Fibroblast of mammary gland (primary cell): ENCODE results near the gene FBLN2.
A peak's percentile ranks its signal among the peaks of the same experiment; 100 is the strongest.

Source experiments
- DNase-seq: peaks from one replicate; pipeline ENCODE4 v3.0.0-alpha.2; 2010; ENCODE audit warnings: low read depth
- H3K4me3 ChIP-seq: 2 replicates; pipeline ENCODE4 v1.5.1; 2011; ENCODE audit warnings: low read depth, mild to moderate bottlenecking, low read length, moderate library complexity; ENCODE audit not compliant: control insufficient read depth
- TF ChIP-seq, protein P1 (sequence below): conservative IDR thresholded peaks from 2 replicates; pipeline ENCODE4 v1.5.1; 2011; ENCODE audit warnings: low read depth, low read length, inconsistent platforms; ENCODE audit not compliant: control insufficient read depth, insufficient read depth

The FBLN2 gene

DNA sequence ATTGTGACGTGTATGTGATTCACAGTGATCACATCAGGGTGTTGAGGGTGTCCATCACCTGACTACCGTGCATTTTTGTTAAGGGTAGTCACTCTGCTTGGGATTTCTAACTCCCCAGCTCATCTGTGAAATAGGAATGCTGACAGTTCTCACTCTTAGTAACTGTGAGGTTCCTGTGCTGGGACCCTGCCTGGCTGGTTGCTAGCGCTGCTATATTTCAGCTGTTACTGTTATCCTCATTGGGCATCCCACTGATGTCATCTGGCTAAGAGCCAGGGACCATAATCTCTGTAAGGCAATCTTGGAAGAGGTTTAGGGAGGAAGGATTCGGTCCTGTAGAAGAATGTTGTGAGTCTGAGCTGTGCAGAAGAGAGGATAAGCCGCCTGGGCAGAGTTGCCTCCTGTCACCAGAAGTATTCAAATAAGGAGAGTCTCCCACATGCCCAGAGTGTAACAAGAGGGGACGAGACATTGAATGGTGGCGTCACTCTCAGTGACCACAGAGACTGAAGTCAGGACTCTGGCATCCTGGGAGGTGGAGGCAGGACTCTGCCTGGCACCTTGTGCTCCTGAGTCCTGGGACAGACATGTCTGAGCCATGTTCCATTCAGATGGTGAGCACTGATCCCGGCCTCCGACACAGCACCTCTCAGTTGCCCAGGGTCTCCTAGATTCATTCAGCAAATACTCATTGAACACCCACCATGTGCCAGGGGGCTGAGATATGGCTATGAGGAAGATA lies 52.2 kb downstream of the FBLN2 start:
- H3K4me3 ChIP-seq, result no peak overlapping the region
- peak; percentile 30 for DNase-seq
- TF ChIP-seq, protein P1, sequence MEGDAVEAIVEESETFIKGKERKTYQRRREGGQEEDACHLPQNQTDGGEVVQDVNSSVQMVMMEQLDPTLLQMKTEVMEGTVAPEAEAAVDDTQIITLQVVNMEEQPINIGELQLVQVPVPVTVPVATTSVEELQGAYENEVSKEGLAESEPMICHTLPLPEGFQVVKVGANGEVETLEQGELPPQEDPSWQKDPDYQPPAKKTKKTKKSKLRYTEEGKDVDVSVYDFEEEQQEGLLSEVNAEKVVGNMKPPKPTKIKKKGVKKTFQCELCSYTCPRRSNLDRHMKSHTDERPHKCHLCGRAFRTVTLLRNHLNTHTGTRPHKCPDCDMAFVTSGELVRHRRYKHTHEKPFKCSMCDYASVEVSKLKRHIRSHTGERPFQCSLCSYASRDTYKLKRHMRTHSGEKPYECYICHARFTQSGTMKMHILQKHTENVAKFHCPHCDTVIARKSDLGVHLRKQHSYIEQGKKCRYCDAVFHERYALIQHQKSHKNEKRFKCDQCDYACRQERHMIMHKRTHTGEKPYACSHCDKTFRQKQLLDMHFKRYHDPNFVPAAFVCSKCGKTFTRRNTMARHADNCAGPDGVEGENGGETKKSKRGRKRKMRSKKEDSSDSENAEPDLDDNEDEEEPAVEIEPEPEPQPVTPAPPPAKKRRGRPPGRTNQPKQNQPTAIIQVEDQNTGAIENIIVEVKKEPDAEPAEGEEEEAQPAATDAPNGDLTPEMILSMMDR, result no peak

DNA sequence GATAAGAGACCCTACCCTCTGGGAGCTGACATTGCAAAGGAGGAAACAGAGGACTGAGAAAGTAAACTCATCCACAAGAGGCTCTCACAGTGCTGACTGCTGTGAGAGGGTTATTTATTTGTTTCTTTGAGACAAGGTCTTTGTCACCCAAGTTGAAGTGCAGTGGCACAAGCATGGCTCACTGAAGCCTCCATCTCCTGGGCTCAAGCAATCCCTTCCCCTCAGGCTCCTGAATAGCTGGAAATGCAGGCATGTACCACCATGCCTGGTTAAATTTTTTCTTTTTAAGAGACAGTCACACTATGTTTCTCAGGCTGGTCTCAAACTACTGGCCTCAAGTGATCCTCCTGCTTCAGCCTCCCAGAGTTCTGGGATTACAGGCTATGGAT lies 52.8 kb downstream of the FBLN2 start:
- no peak for DNase-seq
- TF ChIP-seq, protein P1, result no peak
- H3K4me3 ChIP-seq, result no peak overlapping the region

DNA sequence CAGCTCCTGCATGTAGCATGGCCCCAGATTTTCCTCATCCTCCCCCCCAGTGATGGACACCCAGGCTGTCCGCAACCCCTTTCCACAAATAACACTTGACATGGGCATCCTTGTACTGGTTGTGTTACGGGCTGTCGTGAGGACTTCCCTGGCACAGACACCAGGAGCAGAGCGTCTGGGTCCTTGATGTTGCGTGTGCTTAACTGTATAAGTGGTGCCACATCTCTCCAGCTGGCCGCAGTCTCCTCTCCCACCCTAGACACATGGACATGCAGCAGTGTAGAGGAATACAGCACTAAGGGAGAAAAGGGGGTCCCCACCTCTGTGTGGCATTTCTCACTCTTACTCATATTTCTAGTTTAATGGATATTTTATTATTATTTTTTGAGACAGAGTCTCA lies 56.6 kb downstream of the FBLN2 start:
- H3K4me3 ChIP-seq, result no peak overlapping the region
- TF ChIP-seq, protein P1, result no peak

DNA sequence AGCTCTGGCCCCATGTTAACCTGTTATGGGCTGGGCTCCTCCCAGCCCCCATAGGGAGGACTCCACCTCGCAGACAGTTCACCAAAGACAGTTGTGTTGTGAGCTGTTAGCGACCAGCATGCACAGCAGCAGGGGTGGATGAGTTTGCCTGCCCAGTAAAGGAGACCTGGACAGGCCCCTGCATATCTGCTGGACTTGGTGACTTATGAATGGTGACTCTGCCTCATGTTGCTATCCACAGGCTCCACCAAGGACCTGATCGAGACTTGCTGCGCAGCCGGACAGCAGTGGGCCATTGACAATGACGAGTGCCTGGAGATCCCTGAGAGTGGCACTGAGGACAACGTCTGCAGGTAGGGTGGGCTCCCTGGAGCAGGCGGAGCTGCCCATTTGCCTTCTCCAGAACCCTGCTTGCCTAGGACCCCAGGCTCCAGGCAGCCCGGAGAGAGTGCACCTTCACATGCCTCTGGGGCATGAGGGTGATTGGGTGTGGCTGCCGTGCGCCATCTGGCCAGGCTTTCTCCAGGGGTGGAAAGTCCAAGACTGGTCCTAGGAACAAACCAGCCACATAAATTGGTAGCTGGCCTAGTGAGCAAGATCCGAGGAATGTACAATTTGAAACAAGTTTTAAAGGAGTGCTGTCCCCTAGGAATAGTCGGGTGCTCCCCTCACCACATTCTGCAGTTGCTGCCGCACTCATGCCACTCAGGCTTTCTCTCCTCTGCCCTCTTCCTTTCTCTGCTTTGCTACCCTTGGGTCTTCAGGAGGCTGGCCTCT lies 59.1 kb downstream of the FBLN2 start:
- TF ChIP-seq, protein P1, result no peak
- no peak for DNase-seq
- no peak overlapping the region for H3K4me3 ChIP-seq

More for the DNA sequence above, 56.6 kb downstream of the FBLN2 start:
- DNase-seq, result no peak

DNA sequence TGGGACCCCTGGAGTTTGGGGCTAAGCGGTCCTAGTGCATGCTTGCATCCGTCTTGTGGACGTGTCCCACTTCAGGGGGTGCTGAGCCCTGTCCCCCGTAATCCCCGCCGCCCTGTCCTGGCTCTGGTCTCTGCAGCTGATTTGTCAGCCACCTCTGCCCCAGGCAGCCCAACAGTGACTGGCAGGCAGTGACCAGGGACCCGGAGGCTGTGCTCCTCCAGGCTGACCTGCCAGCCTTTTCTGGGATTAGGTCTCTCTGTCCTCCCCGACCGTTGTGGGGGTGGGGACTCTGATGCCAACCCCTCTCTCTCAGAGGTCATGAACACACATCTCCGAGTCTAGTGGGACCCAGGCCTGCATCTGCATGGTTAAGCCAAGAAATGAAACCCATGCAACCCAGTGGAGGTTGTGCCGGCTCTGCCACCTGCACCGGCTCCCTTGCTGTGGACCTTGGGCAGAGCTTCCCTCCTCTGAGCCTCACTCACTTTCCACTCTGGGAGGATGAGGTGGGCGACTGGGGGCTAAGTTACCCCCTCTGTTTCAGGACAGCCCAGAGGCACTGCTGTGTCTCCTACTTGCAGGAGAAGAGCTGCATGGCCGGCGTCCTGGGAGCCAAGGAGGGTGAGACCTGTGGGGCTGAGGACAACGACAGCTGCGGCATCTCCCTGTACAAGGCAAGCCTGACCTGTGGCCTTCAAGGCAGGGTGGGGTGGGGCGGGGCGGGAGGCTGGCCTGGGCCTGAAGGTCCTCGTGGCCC lies 60.2 kb downstream of the FBLN2 start:
- no peak for DNase-seq
- TF ChIP-seq, protein P1, result no peak
- no peak overlapping the region for H3K4me3 ChIP-seq

DNA sequence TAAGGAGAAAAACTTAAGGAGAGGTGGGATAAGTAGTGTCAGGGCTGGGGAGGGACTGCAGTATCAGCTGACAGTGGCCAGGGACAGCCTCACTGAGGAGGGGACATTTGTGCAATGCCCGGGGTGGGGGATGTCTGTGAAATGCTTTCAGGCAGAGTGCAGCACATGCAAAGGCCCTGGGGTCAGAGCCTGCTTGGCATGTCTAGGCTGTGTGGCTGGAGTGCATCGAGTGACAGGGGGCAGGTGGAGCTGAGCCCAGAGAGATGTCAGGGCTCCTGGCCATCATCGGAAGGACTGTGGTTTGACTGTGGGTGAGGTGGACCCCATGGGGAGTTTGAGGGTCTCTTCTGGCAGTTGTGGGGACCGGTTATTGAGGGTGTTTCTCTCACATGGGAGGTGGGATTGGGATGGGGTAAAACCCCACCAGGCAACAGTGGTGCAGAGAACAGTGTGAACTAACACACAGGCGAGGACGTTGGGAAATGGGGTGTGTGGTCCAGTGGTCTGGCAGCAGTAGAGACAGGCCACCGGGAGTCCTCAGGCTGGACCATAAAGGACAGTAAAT lies 61.2 kb downstream of the FBLN2 start:
- TF ChIP-seq, protein P1, result no peak
- no peak overlapping the region for H3K4me3 ChIP-seq
- no peak for DNase-seq
